GM11168 (cell line): Measurements from ENCODE around the gene RDM1.

Source experiments
- in situ Hi-C: fragments of 300-500 bp; cut with MboI; formaldehyde crosslinking; loops from one replicate; pipeline ENCODE4 v1.12.0; 2022; ENCODE audit warnings: low sequenced_read_pairs; ENCODE audit not compliant: unreplicated experiment

RDM1 gene, protein sequence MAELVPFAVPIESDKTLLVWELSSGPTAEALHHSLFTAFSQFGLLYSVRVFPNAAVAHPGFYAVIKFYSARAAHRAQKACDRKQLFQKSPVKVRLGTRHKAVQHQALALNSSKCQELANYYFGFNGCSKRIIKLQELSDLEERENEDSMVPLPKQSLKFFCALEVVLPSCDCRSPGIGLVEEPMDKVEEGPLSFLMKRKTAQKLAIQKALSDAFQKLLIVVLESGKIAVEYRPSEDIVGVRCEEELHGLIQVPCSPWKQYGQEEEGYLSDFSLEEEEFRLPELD

DNA sequence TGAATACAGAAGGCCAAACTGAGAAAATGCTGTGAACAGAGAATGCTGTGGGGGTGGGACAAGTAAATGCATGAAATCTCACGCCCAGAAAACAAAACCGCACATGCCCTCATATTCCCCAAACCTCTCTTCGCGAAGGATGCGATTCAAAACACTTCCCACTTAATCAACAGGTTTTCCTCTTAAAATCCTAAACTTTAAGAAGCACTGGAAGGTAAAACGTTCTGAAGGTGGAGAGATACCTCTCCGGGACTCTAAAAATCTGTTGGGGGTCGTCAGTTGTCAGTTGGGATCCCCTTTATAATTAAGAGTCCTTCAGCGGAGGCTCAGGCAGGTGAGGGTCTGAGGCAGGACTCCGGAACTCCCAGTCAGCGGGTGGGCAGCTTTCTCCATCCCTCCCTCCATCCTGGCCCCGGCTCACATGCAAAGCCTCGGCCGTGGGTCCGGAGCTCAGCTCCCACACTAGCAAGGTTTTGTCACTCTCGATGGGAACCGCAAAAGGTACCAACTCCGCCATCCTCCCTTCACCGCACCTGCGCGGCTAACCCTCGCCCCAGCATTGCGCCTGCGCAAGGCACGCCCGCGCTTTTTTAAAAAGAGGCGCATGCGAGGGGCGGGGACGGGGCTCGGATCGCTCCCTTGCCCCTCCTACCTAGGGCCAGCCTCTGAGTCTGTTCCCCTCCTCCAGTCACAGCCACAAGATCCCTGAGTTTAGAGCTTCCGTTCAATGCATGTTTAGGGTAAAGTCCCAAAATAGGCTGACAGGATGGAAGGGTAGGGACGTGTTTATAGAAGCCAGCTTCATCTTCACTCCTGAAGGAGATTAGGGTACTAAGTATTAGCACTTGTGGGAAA is at the start of gene RDM1:
Gene RDM1 (minus strand): TSS at position 563 of the 855 bp plus-strand sequence. CDS start 46 bp downstream, at position 517.
- in situ Hi-C loops: no loop called here

DNA sequence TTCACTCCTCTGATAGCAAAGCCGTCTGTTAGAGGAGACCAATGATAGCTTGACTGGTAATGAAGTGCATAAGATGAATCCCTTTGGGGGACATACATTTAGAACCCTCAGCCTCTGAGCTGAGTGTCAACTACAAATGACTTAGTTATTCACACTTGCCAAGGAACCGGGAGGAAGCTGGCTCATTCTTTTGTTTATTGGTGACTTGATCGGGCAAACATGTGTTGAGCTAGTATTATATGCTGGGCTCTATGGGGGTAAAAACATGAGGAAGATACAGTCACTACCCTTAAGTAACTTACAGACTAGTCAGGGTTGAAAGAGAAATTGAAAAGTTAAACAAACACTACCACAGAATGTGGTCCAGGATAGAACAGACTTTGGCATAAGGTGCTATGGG is 47.8 kb upstream of the RDM1 start:
- in situ Hi-C loops: loop anchor here (10.0 kb wide), 3 partner anchors 96 to 506 kb away; partner anchors contain the start of genes CCL4L2 and ZNHIT3

- in situ Hi-C loops: loop anchor here (10.0 kb wide), 3 partner anchors 97 to 507 kb away; partner anchors contain the start of genes CCL4L2 and ZNHIT3
Observed at GRCh38 chr17:35977509-35977908, 46.9 kb upstream of the RDM1 start.

GRCh38 chr17:35973333-35974260 is 43.0 kb upstream of the RDM1 start:
- in situ Hi-C loops: loop anchor here (5.0 to 10.0 kb wide), 4 partner anchors 101 to 511 kb away; partner anchors contain the start of genes CCL4L2 and ZNHIT3

DNA sequence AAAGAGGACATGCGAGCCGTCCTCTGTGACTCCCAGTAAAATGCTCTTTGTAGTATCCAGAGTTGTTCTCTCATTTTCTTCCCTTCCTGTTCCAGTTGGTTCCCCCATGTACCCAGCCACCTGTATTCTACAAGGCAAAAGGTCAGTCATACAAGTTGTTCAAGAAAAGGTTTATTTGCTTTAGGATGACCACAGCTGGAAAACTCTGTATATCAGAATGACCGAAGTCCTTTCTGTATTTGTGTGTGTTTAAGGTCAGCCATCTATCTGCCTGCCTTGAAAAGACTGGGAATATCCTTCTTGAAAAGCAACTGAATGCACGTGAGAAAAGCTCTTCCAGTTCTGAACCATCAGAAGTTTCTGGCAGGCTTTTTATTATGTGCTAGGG is 42.4 kb upstream of the RDM1 start:
- in situ Hi-C loops: loop anchor here (5.0 to 10.0 kb wide), 4 partner anchors 102 to 512 kb away; partner anchors contain the start of genes CCL4L2 and ZNHIT3

DNA sequence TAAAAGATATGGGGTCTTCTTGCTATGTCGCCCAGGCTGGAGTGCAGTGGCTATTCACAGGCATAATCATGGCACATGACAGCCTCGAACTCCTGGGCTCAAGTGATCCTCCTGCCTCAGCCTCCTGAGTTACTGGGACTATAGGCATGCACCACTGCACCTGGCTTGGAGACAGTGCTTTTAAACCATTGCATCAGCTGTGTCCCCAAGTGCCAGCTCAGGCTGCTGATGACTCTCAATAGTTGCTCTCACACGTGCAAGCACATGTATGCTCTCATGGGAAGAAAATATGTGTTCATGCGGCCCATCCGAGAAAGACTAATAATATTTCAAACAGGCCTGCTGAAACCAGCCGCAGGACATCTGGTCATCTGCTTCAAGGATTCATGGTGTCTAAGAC is 42.0 kb upstream of the RDM1 start:
- in situ Hi-C loops: loop anchor here (5.0 to 10.0 kb wide), 4 partner anchors 102 to 512 kb away; partner anchors contain the start of genes CCL4L2 and ZNHIT3

- in situ Hi-C loops: loop anchor here (5.0 to 10.0 kb wide), 4 partner anchors 103 to 513 kb away; partner anchors contain the start of genes CCL4L2 and ZNHIT3
Observed at GRCh38 chr17:35972066-35972465, 41.5 kb upstream of the RDM1 start.

DNA sequence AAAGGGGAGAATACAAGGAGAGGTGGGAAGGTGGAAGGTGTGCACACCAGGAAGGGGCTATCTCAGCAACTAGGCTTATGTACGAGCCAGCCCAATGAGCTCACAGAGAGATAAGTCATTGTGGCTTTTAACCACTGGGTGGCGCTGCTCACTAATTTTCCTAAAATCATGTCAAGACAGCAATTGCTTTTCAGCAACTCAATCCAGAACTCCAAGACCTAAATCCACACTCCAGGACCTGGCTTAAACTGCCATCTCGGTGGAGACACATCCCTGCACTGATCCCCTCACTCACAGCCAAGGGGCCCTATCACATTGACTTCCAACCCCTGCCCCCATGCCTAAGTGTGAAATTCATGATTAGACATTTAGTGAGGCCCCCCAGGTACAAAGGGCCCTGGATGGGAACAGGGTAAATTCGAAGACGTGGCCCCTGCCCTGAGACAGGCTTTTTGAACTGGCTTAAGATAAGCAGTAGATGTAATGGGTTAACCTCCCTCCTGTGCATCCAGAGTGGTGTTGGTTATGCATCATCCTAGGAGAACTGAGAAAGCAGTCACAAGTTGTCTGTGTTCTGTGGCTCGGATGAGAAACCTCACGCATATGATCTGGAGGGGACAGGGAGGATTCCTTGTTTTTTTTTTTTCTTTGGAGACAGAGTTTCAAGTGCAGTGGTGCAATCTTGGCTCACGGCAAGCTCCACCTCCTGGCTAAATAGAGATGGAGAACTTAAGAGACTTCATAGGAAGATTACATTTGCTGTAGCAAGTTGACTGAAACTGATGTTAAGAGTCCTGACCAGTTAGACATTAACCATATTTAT is 39.2 kb upstream of the RDM1 start:
- in situ Hi-C loops: loop anchor here (5.0 to 10.0 kb wide), 4 partner anchors 105 to 515 kb away; partner anchors contain the start of genes CCL4L2 and ZNHIT3

DNA sequence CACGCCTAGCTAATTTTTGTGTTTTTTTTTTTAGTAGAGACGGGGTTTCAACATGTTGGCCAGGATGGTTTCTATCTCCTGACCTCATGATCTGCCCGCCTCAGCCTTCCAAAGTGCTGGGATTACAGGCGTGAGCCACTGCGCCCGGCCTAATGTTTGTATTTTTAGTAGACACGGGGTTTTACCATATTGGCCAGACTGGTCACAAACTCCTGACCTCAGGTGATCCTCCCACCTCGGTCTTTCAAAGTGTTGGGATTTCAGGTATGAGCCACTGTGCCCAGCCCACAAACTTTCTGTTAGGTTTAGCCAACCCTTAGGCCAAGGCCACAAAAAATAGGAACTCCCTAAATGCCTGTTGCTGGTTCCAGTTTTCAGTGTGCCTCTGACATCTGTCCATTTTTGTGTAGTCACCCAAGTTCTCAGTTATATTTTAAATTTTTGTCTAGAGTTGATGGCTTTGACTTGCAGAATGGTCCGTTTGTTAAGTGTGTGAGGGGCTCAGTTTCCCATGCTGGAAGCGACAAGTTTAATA is 38.0 kb upstream of the RDM1 start:
- in situ Hi-C loops: no loop called here

- in situ Hi-C loops: no loop called here
Observed at GRCh38 chr17:35965272-35965671, 34.7 kb upstream of the RDM1 start.

DNA sequence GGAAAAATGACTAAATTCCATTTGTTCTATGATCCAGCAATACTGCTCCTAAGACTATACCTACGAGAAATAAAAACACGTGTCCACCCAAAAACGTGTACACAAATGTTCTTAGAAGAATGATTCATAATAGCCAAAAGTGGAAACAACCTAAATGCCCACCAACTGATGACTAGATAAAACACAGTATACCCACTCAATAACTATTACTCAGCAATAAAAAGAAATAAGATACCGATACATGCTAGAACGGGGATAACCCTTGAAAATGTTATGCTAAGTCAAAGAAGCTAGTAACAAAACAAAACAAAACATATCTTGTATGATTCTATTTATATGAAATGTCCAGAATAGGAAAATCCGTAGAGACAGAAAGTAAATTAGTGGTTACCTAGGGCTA is 33.1 kb upstream of the RDM1 start:
- in situ Hi-C loops: no loop called here

DNA sequence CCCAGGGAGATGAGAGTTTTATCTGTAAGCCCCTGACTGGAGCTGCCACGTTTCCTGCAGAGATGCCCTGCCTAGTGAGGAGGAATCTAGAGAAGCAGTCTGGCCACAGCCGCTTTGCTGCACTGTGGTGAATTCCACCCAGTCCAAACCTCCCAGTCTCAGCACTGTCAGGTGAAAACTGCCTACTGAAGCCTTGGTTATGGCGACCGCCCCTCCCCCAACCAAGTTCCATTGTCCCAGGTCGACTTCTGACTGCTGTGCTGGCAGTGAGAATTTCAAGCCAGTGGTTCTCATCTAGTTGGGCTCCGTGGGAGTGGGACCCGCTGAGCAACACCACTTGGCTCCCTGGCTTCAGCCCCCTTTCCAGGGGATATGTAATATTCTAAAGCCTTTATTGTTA is 23.1 kb upstream of the RDM1 start:
- in situ Hi-C loops: no loop called here

GRCh38 chr17:35949401-35949800 is 18.8 kb upstream of the RDM1 start:
- in situ Hi-C loops: no loop called here

DNA sequence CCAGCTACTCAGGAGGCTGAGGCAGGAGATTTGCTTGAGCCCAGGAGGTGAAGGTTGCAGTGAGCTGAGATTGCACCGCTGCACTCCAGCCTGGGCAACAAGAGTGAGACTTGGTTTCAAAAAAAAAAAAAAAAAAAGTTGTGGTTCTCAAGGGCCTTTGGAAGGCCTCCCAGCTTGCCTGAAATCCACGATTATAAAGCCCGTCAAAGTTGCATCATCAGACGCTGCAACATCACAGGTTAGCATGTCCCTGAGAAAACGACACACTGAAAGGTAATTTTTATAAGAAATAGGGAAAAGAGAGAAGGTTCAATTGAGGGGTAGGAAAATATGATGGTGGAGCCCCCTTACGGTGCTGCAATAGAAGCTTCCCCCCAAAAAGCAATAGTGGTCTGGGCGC is 17.5 kb upstream of the RDM1 start:
- in situ Hi-C loops: no loop called here

DNA sequence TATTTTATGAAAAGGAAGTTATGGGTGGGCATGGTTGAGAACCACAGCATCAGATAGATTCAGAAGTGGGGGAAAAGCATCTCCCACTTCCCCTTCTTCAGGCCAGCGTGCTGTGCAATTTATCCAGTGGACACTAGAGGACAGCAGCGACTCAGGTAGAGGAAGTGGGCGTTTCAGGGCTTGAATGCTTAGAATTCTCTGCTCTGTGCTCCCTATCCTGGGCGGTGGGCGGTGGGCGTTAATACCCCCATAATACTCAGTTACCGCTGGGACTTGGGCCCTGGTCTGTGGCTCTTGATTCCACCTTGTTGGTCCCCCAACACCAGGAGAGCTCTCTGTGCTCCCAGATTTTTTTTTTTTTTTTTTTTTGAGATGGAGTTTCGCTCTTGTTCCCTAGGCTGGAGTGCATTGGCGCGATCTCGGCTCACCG is 16.6 kb upstream of the RDM1 start:
- in situ Hi-C loops: no loop called here

GRCh38 chr17:35944151-35944550 is 13.6 kb upstream of the RDM1 start:
- in situ Hi-C loops: no loop called here

DNA sequence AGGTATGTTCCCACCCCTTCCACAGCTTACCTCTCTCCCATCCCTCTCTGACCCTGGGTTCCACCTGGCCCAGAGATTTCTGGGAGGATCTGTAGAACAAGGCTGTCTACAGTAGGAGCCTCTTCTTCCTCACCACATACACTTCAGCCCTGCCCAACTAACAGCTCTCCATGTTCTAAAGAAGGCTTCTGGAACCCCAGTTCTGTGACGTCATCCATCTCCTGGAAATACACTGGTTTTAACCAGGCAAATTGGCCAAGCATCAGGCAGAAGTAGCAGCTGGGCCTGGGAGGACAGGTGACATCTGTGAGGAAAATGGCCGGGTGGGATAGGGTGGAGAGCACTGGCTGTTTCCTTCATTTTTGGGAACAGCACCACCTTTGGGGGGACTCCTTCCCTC is 13.0 kb upstream of the RDM1 start, which contains the start of gene LYZL6:
Gene LYZL6 (minus strand): TSS at position 177 of the 400 bp plus-strand sequence. CDS start 4,357 bp downstream, outside the sequence.
- in situ Hi-C loops: no loop called here

GRCh38 chr17:35942588-35943186 is 12.1 kb upstream of the RDM1 start:
- in situ Hi-C loops: no loop called here
